ENCODE data around the gene SULT2B1.

SULT2B1 gene

DNA sequence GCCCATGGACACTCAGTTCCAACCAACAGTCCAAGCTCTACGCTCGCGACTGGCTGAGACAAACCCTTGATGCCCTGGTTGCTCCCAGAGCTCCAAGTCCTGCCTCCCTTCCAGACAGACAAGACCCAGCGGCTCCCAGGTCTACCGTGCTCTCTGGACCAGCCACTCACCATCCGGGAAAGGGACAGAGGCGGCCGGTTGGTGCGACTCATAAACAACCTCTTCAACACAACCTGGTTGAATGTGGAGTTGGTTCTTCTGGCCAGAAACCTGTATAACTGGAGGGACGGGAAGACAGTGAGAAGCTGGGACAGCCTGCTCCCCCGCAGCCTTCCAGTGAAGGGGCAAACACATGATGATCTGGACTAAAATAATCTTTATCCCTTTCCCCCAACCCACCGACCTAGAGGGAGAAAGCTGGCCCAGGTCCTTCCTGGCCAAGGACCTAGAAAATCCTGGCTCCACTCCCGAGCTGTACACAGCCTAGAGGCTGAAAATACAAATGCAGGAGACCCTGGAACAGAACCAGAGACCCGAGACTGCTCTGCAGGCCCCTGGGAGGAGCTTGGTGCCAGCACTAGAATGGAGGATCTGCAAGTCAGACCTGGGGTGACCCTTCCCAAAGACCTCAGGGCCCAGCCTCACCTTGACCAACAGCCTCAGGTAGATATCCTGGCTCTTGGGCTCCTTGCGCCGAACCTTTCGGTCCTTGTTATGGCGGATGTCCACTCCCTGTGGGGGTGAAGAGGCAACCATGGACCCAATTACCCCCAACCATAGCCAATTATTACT lies 65.4 kb downstream of the SULT2B1 start:
- Histone ChIP-seq H3K4me3 (ENCODE audit: low read depth, low read length) (no peak overlapping the region), H3K79me2 (ENCODE audit: control insufficient read depth, insufficient read depth, low read length, poor library complexity) (peaks cover 16% of the 10 kb centered on the region)

DNA sequence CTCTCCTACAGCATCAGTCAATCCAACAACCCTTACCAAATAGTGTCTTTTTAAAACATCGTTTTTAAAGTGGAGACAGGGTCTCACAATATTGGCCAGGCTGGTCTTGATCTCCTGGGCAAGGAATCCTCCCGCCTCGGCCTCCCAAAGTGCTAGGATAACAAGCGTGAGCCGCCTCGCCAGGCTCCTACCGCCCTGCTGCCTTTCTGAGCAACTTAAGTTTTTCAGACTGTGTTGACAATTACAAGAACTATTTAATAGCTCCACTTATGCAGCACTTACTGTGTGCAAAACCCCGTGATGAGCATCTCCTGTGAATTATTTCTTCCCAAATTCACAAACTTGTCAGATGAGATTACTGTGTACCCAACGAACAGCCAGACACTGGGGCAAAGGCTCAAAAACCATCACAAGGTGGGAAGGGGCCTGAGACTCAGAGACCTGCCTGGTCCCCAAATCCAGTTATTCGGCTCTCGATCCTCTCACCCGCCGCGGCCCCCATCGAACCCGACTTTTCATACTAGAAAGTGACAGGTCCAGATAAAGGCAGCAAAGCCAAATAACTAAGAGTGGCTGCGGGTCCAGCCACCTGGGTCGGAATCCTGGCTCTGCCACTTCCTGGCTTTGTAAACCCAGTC lies 66.4 kb downstream of the SULT2B1 start:
- no CpG with 5 or more reads among the region's 18 CpGs for WGBS (ENCODE audit: extremely low coverage, insufficient coverage, insufficient read length)
- H4K12ac ChIP-seq (ENCODE audit: low read depth, low read length) = peak overlapping the region; percentile 59

More for the DNA sequence above, 65.4 kb downstream of the SULT2B1 start:
- peaks cover 9% of the 10 kb centered on the region for H3K79me1 ChIP-seq (ENCODE audit: low read length)
- H2BK5ac ChIP-seq (ENCODE audit: low read depth, low read length, poor library complexity) = no peak overlapping the region
- no peak overlapping the region for H2AFZ ChIP-seq (ENCODE audit: insufficient read depth, low read length, poor library complexity)
- no peak overlapping the region for H3K18ac ChIP-seq (ENCODE audit: low read length)
- no peak overlapping the region for H4K12ac ChIP-seq (ENCODE audit: low read depth, low read length)
- H2BK12ac ChIP-seq (ENCODE audit: low read length) = no peak overlapping the region
- no peak overlapping the region for H3K14ac ChIP-seq (ENCODE audit: low read length)
- no peaks in the 10 kb centered on the region for H3K27me3 ChIP-seq (ENCODE audit: insufficient read depth, low read length)
- H3K23ac ChIP-seq (ENCODE audit: low read length) = no peak overlapping the region
- H3K27ac ChIP-seq (ENCODE audit: low read depth, low read length) = no peak overlapping the region
- no peak overlapping the region for H2BK120ac ChIP-seq (ENCODE audit: insufficient read depth, low read length, poor library complexity)
- no CpG with 5 or more reads among the region's 18 CpGs for WGBS (ENCODE audit: extremely low coverage, insufficient coverage, insufficient read length)
- peaks cover 34 to 37% of the 10 kb centered on the region in 2 experiments for H3K36me3 ChIP-seq (ENCODE audit: control insufficient read depth in 1 of 2, insufficient read depth in 2 of 2, low read length in 2 of 2)
- H3K4me1 ChIP-seq (ENCODE audit: control insufficient read depth in 1 of 2, insufficient read depth in 2 of 2, low read length in 2 of 2) = peaks cover 5 to 13% of the 10 kb centered on the region in 2 experiments
- peak overlapping the region; percentile 66 for H3K4me2 ChIP-seq (ENCODE audit: low read length)
- H4K8ac ChIP-seq (ENCODE audit: low read depth, low read length) = no peak overlapping the region
- H2AK5ac ChIP-seq (ENCODE audit: low read length) = no peak overlapping the region
- DNase-seq = no peak
- peak overlapping the region; percentile 53 for H3K4ac ChIP-seq (ENCODE audit: low read depth, low read length)
- H3K9ac ChIP-seq (ENCODE audit: low read length) = peak overlapping the region; percentile 16
- peaks cover 2% of the 10 kb centered on the region for H3K9me3 ChIP-seq (ENCODE audit: insufficient read depth, low read depth, low read length)
- no peak overlapping the region for H4K91ac ChIP-seq (ENCODE audit: low read depth, low read length)

DNA sequence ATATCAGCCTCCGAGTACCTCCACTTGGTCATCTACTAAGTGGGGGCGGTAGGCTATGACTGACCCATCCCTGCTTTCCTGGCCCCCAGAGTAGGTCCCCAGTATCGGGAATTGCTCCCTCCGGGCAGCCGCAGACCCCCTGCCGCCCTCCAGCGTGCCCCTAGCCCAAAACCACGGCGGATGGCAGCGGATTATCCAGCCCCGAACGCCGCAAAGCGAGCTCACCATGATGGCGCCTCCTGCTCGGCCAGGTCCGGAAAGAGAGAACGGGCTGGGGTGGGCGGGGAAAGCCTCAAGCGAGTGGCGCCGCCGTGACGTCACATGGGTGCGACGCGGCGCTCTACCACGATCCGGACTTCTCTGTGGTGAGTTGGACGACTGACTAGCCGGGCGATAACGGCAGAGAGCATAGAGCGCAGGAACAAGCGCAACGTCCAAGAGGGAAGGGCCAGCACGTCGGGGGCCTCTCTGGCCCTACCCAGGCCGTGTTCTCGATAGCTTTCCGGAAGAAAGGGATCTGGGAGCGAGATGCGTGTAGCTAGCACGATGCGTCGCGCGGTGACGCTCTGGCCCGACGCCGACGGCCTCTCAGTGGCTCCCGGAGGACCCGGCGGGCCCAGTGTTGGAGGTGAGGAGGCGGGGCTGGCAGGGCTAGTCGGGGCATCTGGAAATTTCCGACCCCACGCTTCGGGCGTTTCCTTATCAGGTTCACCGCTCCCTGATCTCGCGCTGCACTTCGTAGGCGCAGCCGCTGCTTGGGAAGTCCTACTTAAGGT lies 67.1 kb downstream of the SULT2B1 start, which contains the start of the genes RPL18 and SPHK2:
Gene RPL18, minus strand, starts transcription at position 263 of the 776 bp plus-strand sequence. Its CDS starts 35 bp downstream, at position 228.
Gene SPHK2, plus strand, starts transcription at position 591 of the 776 bp plus-strand sequence. CDS start 1,009 bp downstream, outside the sequence.
- Histone ChIP-seq H2AK5ac (ENCODE audit: low read length) (peak within 1 kb of the TSS; percentile 69), H3K4ac (ENCODE audit: low read depth, low read length) (peak within 1 kb of the TSS; percentile 99), H3K79me1 (ENCODE audit: low read length) (peaks cover 12% of the 10 kb centered on the region), H3K18ac (ENCODE audit: low read length) (peak within 1 kb of the TSS; percentile 93), H2BK12ac (ENCODE audit: low read length) (peak within 1 kb of the TSS; percentile 41), H3K27me3 (ENCODE audit: insufficient read depth, low read length) (no peaks in the 10 kb centered on the region), H3K14ac (ENCODE audit: low read length) (peak within 1 kb of the TSS; percentile 86), H4K91ac (ENCODE audit: low read depth, low read length) (peak within 1 kb of the TSS; percentile 89), H3K4me1 (ENCODE audit: control insufficient read depth in 1 of 2, insufficient read depth in 2 of 2, low read length in 2 of 2) (peaks cover 5 to 15% of the 10 kb centered on the region in 2 experiments), H3K36me3 (ENCODE audit: control insufficient read depth in 1 of 2, insufficient read depth in 2 of 2, low read length in 2 of 2) (peaks cover 34% of the 10 kb centered on the region in 2 experiments), H3K27ac (ENCODE audit: low read depth, low read length) (peak within 1 kb of the TSS; percentile 77), H4K12ac (ENCODE audit: low read depth, low read length) (peak within 1 kb of the TSS; percentile 66), H3K23ac (ENCODE audit: low read length) (peak within 1 kb of the TSS; percentile 34), H3K4me2 (ENCODE audit: low read length) (peak within 1 kb of the TSS; percentile 66), H2BK120ac (ENCODE audit: insufficient read depth, low read length, poor library complexity) (peak within 1 kb of the TSS; percentile 44), H4K8ac (ENCODE audit: low read depth, low read length) (peak within 1 kb of the TSS; percentile 92), H3K79me2 (ENCODE audit: control insufficient read depth, insufficient read depth, low read length, poor library complexity) (peaks cover 16% of the 10 kb centered on the region), H2BK5ac (ENCODE audit: low read depth, low read length, poor library complexity) (peak within 1 kb of the TSS; percentile 83), H2AFZ (ENCODE audit: insufficient read depth, low read length, poor library complexity) (peak within 1 kb of the TSS; percentile 37), H3K9ac (ENCODE audit: low read length) (peak within 1 kb of the TSS; percentile 96), H3K9me3 (ENCODE audit: insufficient read depth, low read depth, low read length) (peaks cover 2% of the 10 kb centered on the region), H3K4me3 (ENCODE audit: low read depth, low read length) (peak within 1 kb of the TSS; percentile 95)
- no CpG with 5 or more reads among the region's 69 CpGs for WGBS (ENCODE audit: extremely low coverage, insufficient coverage, insufficient read length)
- peak; percentile 99 for DNase-seq

More for the DNA sequence above, 66.4 kb downstream of the SULT2B1 start:
- Histone ChIP-seq H3K9me3 (ENCODE audit: insufficient read depth, low read depth, low read length) (peaks cover 2% of the 10 kb centered on the region), H2AFZ (ENCODE audit: insufficient read depth, low read length, poor library complexity) (no peak overlapping the region), H3K4me1 (ENCODE audit: control insufficient read depth in 1 of 2, insufficient read depth in 2 of 2, low read length in 2 of 2) (peaks cover 5 to 14% of the 10 kb centered on the region in 2 experiments), H2BK12ac (ENCODE audit: low read length) (no peak overlapping the region), H2BK5ac (ENCODE audit: low read depth, low read length, poor library complexity) (peak overlapping the region; percentile 83), H3K79me1 (ENCODE audit: low read length) (peaks cover 9% of the 10 kb centered on the region), H2BK120ac (ENCODE audit: insufficient read depth, low read length, poor library complexity) (peak overlapping the region; percentile 44), H3K4me3 (ENCODE audit: low read depth, low read length) (peak overlapping the region; percentile 95), H3K23ac (ENCODE audit: low read length) (no peak overlapping the region), H3K79me2 (ENCODE audit: control insufficient read depth, insufficient read depth, low read length, poor library complexity) (peaks cover 16% of the 10 kb centered on the region), H3K4ac (ENCODE audit: low read depth, low read length) (peak overlapping the region; percentile 99), H3K27ac (ENCODE audit: low read depth, low read length) (peak overlapping the region; percentile 77), H3K36me3 (ENCODE audit: control insufficient read depth in 1 of 2, insufficient read depth in 2 of 2, low read length in 2 of 2) (peaks cover 34% of the 10 kb centered on the region in 2 experiments), H2AK5ac (ENCODE audit: low read length) (peak overlapping the region; percentile 69), H4K8ac (ENCODE audit: low read depth, low read length) (peak overlapping the region; percentile 92), H4K91ac (ENCODE audit: low read depth, low read length) (peak overlapping the region; percentile 89), H3K9ac (ENCODE audit: low read length) (peak overlapping the region; percentile 96), H3K27me3 (ENCODE audit: insufficient read depth, low read length) (no peaks in the 10 kb centered on the region), H3K18ac (ENCODE audit: low read length) (peak overlapping the region; percentile 93), H3K14ac (ENCODE audit: low read length) (peak overlapping the region; percentile 86), H3K4me2 (ENCODE audit: low read length) (peak overlapping the region; percentile 66)
- DNase-seq = peak; percentile 42 to 51

Measured in trophoblast cell (in vitro differentiated cells and primary cell).